Body of pancreas (tissue), 4 donors: ENCODE data around the gene METAP1. TPM values are rescaled to one million over a fixed set of nuclear protein-coding genes. Genes with fewer than 3 reads are reported as not detected.

Experiments used
- ATAC-seq: fragments of 150-250 bp; one replicate; pipeline ENCODE4 v1.9.1; 2016
- DNase-seq, 4 donors: peaks; one replicate each; pipeline ENCODE4 v3.0.0-alpha.2; 2019
- H3K27ac ChIP-seq, 4 donors: fragments of 200-600 bp; sonication (generic); 1 replicate in 3 of 4; 2 replicates in 1 of 4; pipeline versions ENCODE4 v1.5.1 to v1.6.1; 2016 to 2019; ENCODE audit warnings: mild to moderate bottlenecking in 1 of 4, mixed read lengths in 1 of 4, moderate library complexity in 1 of 4
- H3K27me3 ChIP-seq, 2 donors: fragments of 200-600 bp; sonication (generic); one replicate each; pipeline ENCODE4 v1.6.0; 2016; ENCODE audit warnings: mild to moderate bottlenecking in 1 of 2
- H3K36me3 ChIP-seq, 2 donors: fragments of 200-600 bp; sonication (generic); replicated peaks in 1 of 2; 2 replicates each; pipeline ENCODE4 v1.5.1; 2016; ENCODE audit warnings: low read depth in 2 of 2; ENCODE audit not compliant: insufficient read depth in 1 of 2
- H3K4me1 ChIP-seq: fragments of 200-600 bp; sonication (generic); one replicate; pipeline ENCODE4 v1.6.0; 2016
- H3K4me3 ChIP-seq, 2 donors: fragments of 200-600 bp; sonication (generic); 1 replicate in 1 of 2; 2 replicates in 1 of 2; pipeline ENCODE4 v1.5.1; 2016 to 2019
- H3K9me3 ChIP-seq, 3 donors: fragments of 200-600 bp; sonication (generic); 1 replicate in 2 of 3; 2 replicates in 1 of 3; pipeline ENCODE4 v1.5.1; 2016
- CTCF ChIP-seq, 7 experiments: fragments of 450-650 bp in 4 of 7; fragments of 200-600 bp in 3 of 7; sonication (generic) in 3 of 7; IDR thresholded peaks; one replicate each; pipeline ENCODE4 v1.5.1; 2016 to 2019; ENCODE audit warnings: antibody characterized with exemption in 7 of 7
- POLR2A ChIP-seq, 3 donors: fragments of 450-650 bp; IDR thresholded peaks; one replicate each; pipeline ENCODE4 v1.6.1; 2016; ENCODE audit warnings: antibody characterized with exemption in 3 of 3, mild to moderate bottlenecking in 2 of 3
- WGBS, 2 donors: methylation state at CpG; one replicate each; pipeline ENCODE4 v1.1.5; 2017; 5-methylcytosine and 5-hydroxymethylcytosine counted together
- intact Hi-C: fragments of 100-400 bp; cut with DNase I; formaldehyde crosslinking; loops from one replicate; pipeline ENCODE4 v1.15.1; 2023
- total RNA-seq, 2 donors: library from RNA; depleted of rRNA; stranded (reverse); fragments of >200 nt; gene quantifications; one replicate each; pipeline ENCODE4 v1.1.0, GENCODE V29; 2016

The METAP1 gene
- total RNA-seq, 2 donors from 2014 or later = 21.1 to 21.8 TPM

DNA sequence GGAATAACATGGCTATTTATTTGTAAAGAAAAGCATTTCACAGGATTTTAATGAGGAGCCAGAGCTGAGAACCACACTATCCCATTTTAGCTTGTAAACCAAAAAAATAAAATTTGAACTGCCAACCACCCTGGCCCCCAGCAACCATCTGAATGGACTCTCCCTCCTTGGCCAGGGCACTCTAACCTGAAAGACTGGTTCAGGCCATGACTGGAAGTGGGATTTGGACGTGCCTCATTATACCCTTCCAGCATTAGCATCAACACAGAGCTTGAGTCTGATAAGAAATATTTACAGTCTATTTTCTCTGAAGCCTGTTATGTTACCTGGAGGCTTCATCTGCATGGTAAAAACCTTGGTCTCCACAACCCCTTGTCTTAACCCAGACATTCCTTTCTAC lies 30.0 kb downstream of the METAP1 start:
- no peak overlapping the region for H3K4me3 ChIP-seq
- 13 to 37% methylated on average over 1 of the region's 1 CpG for WGBS, 2 donors
- H3K27ac ChIP-seq = peak overlapping the region in 3 of 4 donors; percentile 35 to 55 (median 36)
- intact Hi-C loops = no loop called here
- no peaks in the 10 kb centered on the region for H3K27me3 ChIP-seq
- H3K9me3 ChIP-seq = no peaks in the 10 kb centered on the region
- no peaks in the 10 kb centered on the region for H3K36me3 ChIP-seq
- DNase-seq (no peak), ATAC-seq (no peak)
- H3K4me1 ChIP-seq = peaks cover 34% of the 10 kb centered on the region
- TF ChIP-seq CTCF (IDR thresholded peaks at IDR 0.05) (no peak), POLR2A (IDR thresholded peaks at IDR 0.05) (no peak)

- Histone ChIP-seq H3K4me1 (peaks cover 34% of the 10 kb centered on the region), H3K9me3 (no peaks in the 10 kb centered on the region), H3K36me3 (no peaks in the 10 kb centered on the region), H3K27me3 (no peaks in the 10 kb centered on the region), H3K27ac (no peak overlapping the region), H3K4me3 (no peak overlapping the region)
- ATAC-seq (no peak), DNase-seq (no peak)
- TF ChIP-seq POLR2A (IDR thresholded peaks at IDR 0.05) (no peak), CTCF (IDR thresholded peaks at IDR 0.05) (no peak)
- 70 to 78% methylated on average over 2 of the region's 2 CpGs for WGBS, 2 donors
- intact Hi-C loops = no loop called here
Observed at GRCh38 chr4:99027304-99027703, 31.8 kb downstream of the METAP1 start.

- H3K27me3 ChIP-seq = no peaks in the 10 kb centered on the region
- no peak for ATAC-seq
- intact Hi-C loops = no loop called here
- no peak for DNase-seq
- H3K4me1 ChIP-seq = peaks cover 34% of the 10 kb centered on the region
- TF ChIP-seq CTCF (IDR thresholded peaks at IDR 0.05) (no peak), POLR2A (IDR thresholded peaks at IDR 0.05) (no peak)
- no peaks in the 10 kb centered on the region for H3K9me3 ChIP-seq
- H3K4me3 ChIP-seq = no peak overlapping the region
- no peak overlapping the region for H3K27ac ChIP-seq
- no peaks in the 10 kb centered on the region for H3K36me3 ChIP-seq
Observed at GRCh38 chr4:99028187-99028586, 32.7 kb downstream of the METAP1 start.

DNA sequence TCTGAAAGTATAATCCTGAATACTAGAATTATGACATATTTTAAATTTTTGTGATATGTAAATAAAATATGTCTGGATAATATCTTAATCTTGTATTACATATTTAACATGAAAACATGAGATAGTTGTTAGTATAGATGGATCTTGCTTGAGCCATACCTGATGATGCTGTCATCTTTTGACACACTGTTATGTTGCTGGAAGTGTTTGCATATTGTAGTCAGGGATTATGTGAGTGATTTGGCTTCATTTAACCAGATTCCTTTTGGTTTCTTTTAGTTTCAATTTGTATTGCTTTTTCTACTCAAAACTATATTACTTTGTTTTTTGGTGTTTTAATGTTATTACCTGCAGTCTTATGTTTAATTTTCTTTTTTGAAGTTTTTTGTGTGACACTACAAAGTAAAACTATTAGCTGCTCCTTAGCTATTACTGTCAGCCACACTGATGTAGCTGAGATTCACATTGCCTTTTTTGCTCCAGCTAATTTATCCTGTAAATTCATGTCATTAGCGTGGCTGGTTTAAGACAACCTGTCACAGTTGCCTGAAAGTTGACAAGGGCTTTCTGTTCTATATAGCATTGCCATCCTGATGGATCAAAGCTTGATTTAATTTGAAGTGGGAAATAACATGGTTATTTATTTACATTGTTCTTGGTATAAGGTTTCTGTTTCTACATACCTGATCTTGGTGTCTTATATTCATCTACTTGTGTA lies 33.7 kb downstream of the METAP1 start:
- intact Hi-C loops = no loop called here
- Histone ChIP-seq H3K27me3 (no peaks in the 10 kb centered on the region), H3K27ac (no peak overlapping the region), H3K4me3 (no peak overlapping the region), H3K9me3 (no peaks in the 10 kb centered on the region), H3K4me1 (peaks cover 26% of the 10 kb centered on the region), H3K36me3 (no peaks in the 10 kb centered on the region)
- no peak for DNase-seq
- no peak for ATAC-seq
- whole genome bisulfite sequencing, 2 donors = 0 to 3% methylated on average over 1 of the region's 1 CpG
- TF ChIP-seq CTCF (IDR thresholded peaks at IDR 0.05) = no peak
- no peak for TF ChIP-seq POLR2A (IDR thresholded peaks at IDR 0.05)

DNA sequence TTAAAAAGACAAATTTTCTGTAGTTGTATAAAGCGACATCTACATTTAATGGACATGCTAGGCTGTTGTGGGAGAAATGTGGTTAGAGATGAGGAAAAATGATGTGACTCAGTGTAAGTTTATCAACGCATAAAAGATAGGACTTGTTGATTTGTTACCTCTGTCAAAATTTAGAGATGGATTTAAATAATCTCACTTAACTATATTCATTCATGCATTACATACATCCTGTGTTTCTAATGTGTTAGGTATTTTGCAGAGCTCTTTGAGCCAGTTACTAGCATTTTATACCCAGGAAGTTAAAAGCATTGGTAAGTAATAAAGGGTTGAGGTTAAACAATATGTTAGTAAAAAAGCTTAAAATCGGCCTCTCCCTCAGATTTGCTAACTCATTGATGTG lies 34.3 kb downstream of the METAP1 start:
- ATAC-seq = no peak
- H3K27me3 ChIP-seq = no peaks in the 10 kb centered on the region

More for the DNA sequence above, 34.3 kb downstream of the METAP1 start:
- DNase-seq = no peak
- Histone ChIP-seq H3K4me3 (no peak overlapping the region), H3K36me3 (no peaks in the 10 kb centered on the region), H3K9me3 (no peaks in the 10 kb centered on the region), H3K27ac (no peak overlapping the region), H3K4me1 (peaks cover 19% of the 10 kb centered on the region)
- no peak for TF ChIP-seq POLR2A (IDR thresholded peaks at IDR 0.05)
- TF ChIP-seq CTCF (IDR thresholded peaks at IDR 0.05) = no peak
- 72 to 86% methylated on average over 3 of the region's 3 CpGs for WGBS, 2 donors
- intact Hi-C loops = no loop called here
